Suprapubic skin (tissue), 4 donors: ENCODE results near the gene STOML2. TPM values are rescaled to one million over a fixed set of nuclear protein-coding genes. Genes with fewer than 3 reads are reported as not detected.

Source experiments
- DNase-seq, 2 donors: peaks; one replicate each; pipeline ENCODE4 v3.0.0-alpha.2; 2019; ENCODE audit warnings: low spot score in 2 of 2
- H3K27ac ChIP-seq: fragments of 200-600 bp; sonication (generic); one replicate; pipeline ENCODE4 v1.5.1; 2019
- H3K27me3 ChIP-seq: fragments of 200-600 bp; sonication (generic); one replicate; pipeline ENCODE4 v1.5.1; 2019
- H3K36me3 ChIP-seq: fragments of 200-600 bp; sonication (generic); one replicate; pipeline ENCODE4 v1.5.1; 2019
- H3K4me1 ChIP-seq: fragments of 200-600 bp; sonication (generic); one replicate; pipeline ENCODE4 v1.5.1; 2019
- H3K4me3 ChIP-seq: fragments of 200-600 bp; sonication (generic); one replicate; pipeline ENCODE4 v1.5.1; 2019; ENCODE audit warnings: mild to moderate bottlenecking
- H3K9me3 ChIP-seq: fragments of 200-600 bp; sonication (generic); one replicate; pipeline ENCODE4 v1.5.1; 2019
- CTCF ChIP-seq, 2 donors: fragments of 200-600 bp in 1 of 2; fragments of 450-650 bp in 1 of 2; sonication (generic) in 1 of 2; IDR thresholded peaks; one replicate each; pipeline ENCODE4 v1.5.1; 2016 to 2019; ENCODE audit warnings: antibody characterized with exemption in 2 of 2, mild to moderate bottlenecking in 1 of 2, moderate library complexity in 1 of 2
- EP300 ChIP-seq: sonication (generic); formaldehyde crosslinking; IDR thresholded peaks from one replicate; pipeline ENCODE4 v1.6.1; 2017; ENCODE audit warnings: antibody characterized with exemption
- POLR2A ChIP-seq, 2 donors: fragments of 450-650 bp; IDR thresholded peaks; one replicate each; pipeline ENCODE4 v1.6.1; 2017; ENCODE audit warnings: antibody characterized with exemption in 2 of 2, mild to moderate bottlenecking in 2 of 2, moderate library complexity in 2 of 2
- POLR2AphosphoS5 ChIP-seq, 3 donors: sonication (generic); formaldehyde crosslinking; IDR thresholded peaks; one replicate each; pipeline ENCODE4 v1.6.1; 2017; ENCODE audit warnings: antibody characterized with exemption in 3 of 3
- WGBS: methylation state at CpG from one replicate; pipeline ENCODE4 v1.1.5; 2018; 5-methylcytosine and 5-hydroxymethylcytosine counted together
- total RNA-seq, 4 donors: library from RNA; depleted of rRNA; stranded (reverse); fragments of >200 nt; gene quantifications; one replicate each; pipeline ENCODE4 v1.1.0, GENCODE V29; 2016

Gene STOML2
- total RNA-seq, 4 donors from 2014 or later = 48.8 to 99.2 (median 91.1) TPM

- Histone ChIP-seq H3K9me3 (no peaks in the 10 kb centered on the region), H3K27me3 (no peaks in the 10 kb centered on the region), H3K27ac (no peak overlapping the region), H3K4me1 (no peaks in the 10 kb centered on the region), H3K36me3 (peaks cover 83% of the 10 kb centered on the region), H3K4me3 (no peak overlapping the region)
- TF ChIP-seq POLR2AphosphoS5 (IDR thresholded peaks at IDR 0.05) (no peak), EP300 (no peak), POLR2A (IDR thresholded peaks at IDR 0.05) (no peak), CTCF (IDR thresholded peaks at IDR 0.05) (no peak)
- WGBS = 94% methylated on average over 8 of the region's 8 CpGs
- DNase-seq = no peak
Observed at GRCh38 chr9:35057271-35057620, 45.7 kb downstream of the STOML2 start.

- TF ChIP-seq EP300 (no peak), POLR2AphosphoS5 (IDR thresholded peaks at IDR 0.05) (no peak), POLR2A (IDR thresholded peaks at IDR 0.05) (no peak), CTCF (IDR thresholded peaks at IDR 0.05) (no peak)
- peaks cover 83% of the 10 kb centered on the region for H3K36me3 ChIP-seq
- H3K4me1 ChIP-seq = no peaks in the 10 kb centered on the region
- no peak overlapping the region for H3K27ac ChIP-seq
- H3K4me3 ChIP-seq = no peak overlapping the region
- no peaks in the 10 kb centered on the region for H3K9me3 ChIP-seq
- WGBS = 89% methylated on average over 9 of the region's 9 CpGs
- DNase-seq = no peak
- no peaks in the 10 kb centered on the region for H3K27me3 ChIP-seq
Observed at GRCh38 chr9:35056571-35057270, 46.2 kb downstream of the STOML2 start.

DNA sequence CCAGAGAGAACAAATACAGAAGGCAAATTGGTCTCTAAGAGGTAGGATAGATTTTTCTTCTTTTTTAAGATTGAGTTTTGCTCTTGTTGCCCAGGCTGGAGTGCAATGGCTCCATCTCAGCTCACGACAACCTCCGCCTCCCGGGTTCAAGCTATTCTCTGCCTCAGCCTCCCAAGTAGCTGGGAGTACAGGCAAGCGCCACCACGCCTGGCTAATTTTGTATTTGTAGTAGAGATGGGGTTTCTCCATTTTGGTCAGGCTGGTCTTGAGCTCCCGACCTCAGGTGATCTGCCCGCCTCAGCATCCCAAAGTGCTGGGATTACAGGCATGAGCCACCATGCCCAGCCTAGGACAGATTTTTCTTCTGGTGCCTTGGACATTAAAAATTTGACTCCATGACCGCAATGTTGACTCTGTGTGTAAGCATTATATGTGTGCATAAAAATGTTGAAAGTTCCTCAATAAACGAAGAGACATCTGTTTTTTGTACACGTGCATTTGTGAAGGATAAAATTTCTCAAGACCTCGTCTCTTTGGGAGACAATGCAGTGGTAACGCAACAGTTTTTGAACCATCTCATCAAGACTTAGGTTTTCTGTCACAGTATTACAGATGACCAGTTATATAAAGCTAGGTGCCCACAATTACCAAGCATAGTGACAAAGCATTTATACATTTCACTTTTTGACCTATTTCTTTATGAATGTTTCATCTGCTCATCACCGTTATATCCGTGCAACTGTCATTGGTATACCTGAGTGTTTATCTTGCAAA lies 47.9 kb downstream of the STOML2 start:
- Histone ChIP-seq H3K36me3 (peaks cover 73% of the 10 kb centered on the region), H3K9me3 (no peaks in the 10 kb centered on the region), H3K27ac (no peak overlapping the region), H3K27me3 (no peaks in the 10 kb centered on the region), H3K4me1 (no peaks in the 10 kb centered on the region), H3K4me3 (no peak overlapping the region)
- 96% methylated on average over 14 of the region's 14 CpGs for WGBS
- DNase-seq = no peak
- TF ChIP-seq POLR2A (IDR thresholded peaks at IDR 0.05) = no peak
- TF ChIP-seq CTCF (IDR thresholded peaks at IDR 0.05) = no peak
- no peak for TF ChIP-seq POLR2AphosphoS5 (IDR thresholded peaks at IDR 0.05)
- no peak for TF ChIP-seq EP300

DNA sequence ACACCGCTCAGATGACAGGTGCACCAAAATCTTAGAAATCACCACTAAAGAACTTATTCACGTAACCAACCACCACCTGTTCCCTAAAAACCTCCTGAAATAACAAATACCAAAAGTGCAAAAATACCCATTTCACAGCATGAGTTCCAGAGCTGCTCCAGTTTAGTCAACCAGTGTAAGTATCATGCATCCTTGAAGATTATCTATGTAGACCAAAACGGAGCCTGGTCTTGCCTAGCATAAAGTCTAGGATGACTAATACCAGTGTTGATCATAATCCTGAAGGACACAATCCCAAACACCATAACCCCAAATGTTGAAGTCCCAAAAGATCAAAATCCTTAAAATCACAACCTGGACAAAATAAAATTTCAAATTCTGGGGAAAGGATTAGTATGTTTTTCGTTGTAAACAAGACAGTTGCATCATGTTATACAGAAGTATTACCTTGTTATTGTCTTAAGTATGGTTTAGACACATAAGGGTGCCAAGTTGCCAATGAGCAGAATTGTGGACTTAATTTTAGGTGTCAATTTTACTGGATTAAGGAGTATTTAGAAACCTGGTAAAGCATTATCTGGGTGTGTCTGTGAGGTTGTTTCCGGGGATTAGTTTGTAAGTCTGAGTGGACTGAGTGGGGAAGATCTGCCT lies 48.6 kb downstream of the STOML2 start:
- DNase-seq = no peak
- Histone ChIP-seq H3K4me1 (no peaks in the 10 kb centered on the region), H3K36me3 (peaks cover 72% of the 10 kb centered on the region), H3K27ac (no peak overlapping the region), H3K27me3 (no peaks in the 10 kb centered on the region), H3K9me3 (no peaks in the 10 kb centered on the region), H3K4me3 (no peak overlapping the region)
- TF ChIP-seq CTCF (IDR thresholded peaks at IDR 0.05) (no peak), POLR2A (IDR thresholded peaks at IDR 0.05) (no peak), POLR2AphosphoS5 (IDR thresholded peaks at IDR 0.05) (no peak), EP300 (no peak)
- 61% methylated on average over 5 of the region's 5 CpGs for WGBS
